OCI-LY1 (cell line): ENCODE measurements around the gene BLCAP.

Experiments
- CTCF ChIP-seq: fragments of 200-600 bp; sonication (generic), shearing (Covaris generic); IDR thresholded peaks from 2 replicates; pipeline ENCODE4 v1.5.1; 2017; ENCODE audit warnings: mild to moderate bottlenecking, antibody characterized with exemption, low read length, moderate library complexity, mixed read lengths
- EZH2 ChIP-seq: fragments of 200-600 bp; sonication (generic), shearing (Covaris generic); IDR thresholded peaks from 2 replicates; pipeline ENCODE4 v1.8.0; 2017; ENCODE audit warnings: borderline replicate concordance, mixed run types, mild to moderate bottlenecking, antibody characterized with exemption, low read length, moderate library complexity, mixed read lengths

GRCh38 chr20:37519508-37520418 lies 7.9 kb downstream of the BLCAP start:
- TF ChIP-seq CTCF (peak; percentile 15; the same call in 1 of the 2 replicates), EZH2 (no peak)
